GM10847 (cell line): ENCODE data around the gene PDPN.

ENCODE experiments used
- POLR2A ChIP-seq: IDR thresholded peaks from 2 replicates; pipeline ENCODE4 v1.6.1; 2011; ENCODE audit not compliant: insufficient read length; ENCODE audit errors: extremely low read depth

Gene PDPN

GRCh38 chr1:13595411-13595810 is 11.8 kb downstream of the PDPN start:
- TF ChIP-seq POLR2A: no peak

GRCh38 chr1:13597166-13597565 is 13.5 kb downstream of the PDPN start:
- no peak for TF ChIP-seq POLR2A

DNA sequence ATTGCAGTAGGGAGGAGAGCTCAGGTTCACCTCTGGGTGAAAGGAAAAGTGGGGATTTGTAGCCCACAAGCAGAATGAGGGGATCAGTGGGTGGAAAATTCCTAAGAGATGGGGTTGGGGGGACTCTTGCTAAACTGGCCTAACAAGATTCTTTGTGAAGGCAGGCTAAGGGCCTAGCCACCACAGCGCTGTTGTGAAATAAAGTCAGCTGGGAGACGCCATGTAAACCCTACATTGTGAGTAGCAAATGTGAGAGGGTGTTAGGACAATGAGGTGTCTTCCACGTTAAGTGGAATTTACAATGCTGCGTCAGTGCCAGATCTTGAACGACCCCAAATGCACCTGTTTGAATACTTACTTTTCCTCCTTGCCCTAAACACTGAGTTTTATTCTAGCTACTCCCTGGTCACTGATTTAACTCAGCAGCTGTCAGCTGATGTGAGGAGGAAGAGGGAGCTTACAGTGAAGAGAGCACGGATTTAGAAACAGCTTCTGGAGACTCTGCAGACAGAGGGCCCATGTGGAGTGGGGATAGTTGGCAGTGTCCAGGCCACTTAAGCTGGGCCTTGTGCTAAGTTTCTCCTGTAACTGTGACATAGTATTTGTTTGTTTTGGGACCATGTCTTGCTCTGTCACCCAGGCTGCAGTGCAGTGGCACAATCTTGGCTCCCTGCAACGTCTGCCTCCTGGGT is 17.3 kb downstream of the PDPN start:
- no peak for TF ChIP-seq POLR2A

GRCh38 chr1:13604176-13604575 is 20.5 kb downstream of the PDPN start:
- no peak for TF ChIP-seq POLR2A

DNA sequence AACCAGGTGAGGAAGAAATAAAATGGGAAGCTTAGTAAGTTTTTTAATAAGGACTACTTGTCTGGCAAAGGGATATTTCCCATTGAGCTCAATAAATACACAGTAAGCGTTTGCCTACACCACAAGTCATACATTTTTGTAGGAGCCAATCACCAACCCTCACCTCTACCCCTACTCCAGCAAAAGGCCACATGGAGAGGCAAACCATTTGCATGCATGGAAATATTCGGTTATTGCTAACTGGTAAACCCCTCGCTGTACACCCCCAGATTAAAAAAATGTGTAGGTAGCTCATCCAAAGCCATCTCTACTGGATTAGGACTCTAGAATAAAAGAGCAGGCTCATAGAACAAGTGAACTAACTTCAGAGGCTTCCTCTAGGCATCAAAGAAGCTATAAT is 21.1 kb downstream of the PDPN start:
- no peak for TF ChIP-seq POLR2A

GRCh38 chr1:13605159-13605558 is 21.5 kb downstream of the PDPN start:
- TF ChIP-seq POLR2A: no peak

- no peak for TF ChIP-seq POLR2A
These were observed 23.4 kb downstream of the PDPN start for GRCh38 chr1:13607002-13607401.

DNA sequence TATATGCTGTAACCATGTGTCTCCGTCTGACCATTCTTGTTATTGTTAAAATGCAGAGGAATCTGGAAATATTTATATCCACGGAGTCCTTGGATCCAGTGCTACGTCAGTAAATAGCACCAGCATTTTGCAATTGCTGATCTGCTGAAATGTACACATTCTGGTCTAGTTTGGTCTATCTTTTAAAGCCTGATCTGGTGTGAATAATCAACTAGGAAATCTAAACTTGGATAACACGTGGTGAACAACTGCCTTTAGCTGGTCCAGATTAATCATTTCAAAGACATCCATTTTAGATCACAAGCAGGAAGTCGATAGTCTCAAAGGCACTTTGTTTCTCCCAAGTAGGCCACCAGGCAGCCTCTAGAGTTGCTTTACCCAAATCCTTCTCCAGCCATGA is 32.6 kb downstream of the PDPN start:
- TF ChIP-seq POLR2A: no peak

DNA sequence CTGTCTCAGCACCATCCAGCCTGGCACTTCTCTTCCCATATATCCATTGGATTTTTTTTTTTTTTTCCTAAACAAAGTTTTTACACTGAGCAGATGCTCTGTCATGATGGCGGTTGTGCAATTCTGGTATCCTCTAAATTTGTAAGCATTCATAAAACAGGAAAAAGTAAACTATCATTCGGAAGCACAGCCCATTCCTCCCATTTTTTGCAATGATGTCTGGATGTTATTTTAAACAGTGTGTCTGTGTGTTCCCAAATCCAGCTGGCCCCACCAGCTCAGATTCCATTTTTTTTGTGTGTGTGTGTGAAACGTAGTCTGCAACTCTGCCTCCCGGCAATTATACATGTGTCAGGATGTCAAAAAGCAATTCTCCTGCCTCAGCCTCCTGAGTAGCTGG is 33.5 kb downstream of the PDPN start:
- TF ChIP-seq POLR2A: no peak

DNA sequence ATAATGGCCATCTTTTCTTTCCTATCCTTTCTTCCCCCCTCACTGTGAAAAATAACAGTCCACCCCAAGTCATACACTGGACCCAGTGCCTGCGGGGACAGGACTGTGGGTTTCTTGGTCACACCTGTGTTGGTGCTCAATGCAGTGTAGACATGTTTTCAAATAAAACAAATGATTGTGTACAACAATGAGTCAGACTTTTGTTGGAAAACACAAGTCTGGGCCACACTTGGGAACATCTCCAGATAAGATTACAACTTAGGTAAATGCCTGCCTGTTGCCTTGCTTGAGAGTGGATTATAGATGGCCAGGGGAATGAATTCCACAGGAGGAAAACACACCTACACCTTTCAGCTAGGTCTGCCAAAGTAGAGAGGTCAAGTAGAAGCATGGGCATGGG is 34.1 kb downstream of the PDPN start:
- TF ChIP-seq POLR2A: no peak

- no peak for TF ChIP-seq POLR2A
These were observed 34.9 kb downstream of the PDPN start for GRCh38 chr1:13618483-13618882.

DNA sequence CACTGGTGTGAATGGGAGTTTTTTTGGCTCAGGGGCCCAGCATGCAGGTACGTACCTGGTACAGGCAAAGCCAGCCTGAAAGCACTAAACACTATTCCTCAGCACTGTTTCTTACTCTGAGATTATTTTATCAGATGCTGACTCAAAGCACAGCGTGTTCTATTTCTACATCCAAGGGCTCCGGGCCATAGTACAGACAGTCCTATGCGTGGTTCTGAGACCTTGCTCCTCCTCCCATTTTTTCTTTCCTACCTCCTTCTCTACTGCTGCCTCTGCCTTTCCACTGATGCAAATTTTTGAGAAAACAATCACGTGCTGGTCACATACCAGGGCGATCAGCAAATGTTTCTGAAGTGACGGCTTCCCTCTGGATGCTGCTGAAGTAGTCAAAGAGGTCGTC is 36.3 kb downstream of the PDPN start:
- no peak for TF ChIP-seq POLR2A

DNA sequence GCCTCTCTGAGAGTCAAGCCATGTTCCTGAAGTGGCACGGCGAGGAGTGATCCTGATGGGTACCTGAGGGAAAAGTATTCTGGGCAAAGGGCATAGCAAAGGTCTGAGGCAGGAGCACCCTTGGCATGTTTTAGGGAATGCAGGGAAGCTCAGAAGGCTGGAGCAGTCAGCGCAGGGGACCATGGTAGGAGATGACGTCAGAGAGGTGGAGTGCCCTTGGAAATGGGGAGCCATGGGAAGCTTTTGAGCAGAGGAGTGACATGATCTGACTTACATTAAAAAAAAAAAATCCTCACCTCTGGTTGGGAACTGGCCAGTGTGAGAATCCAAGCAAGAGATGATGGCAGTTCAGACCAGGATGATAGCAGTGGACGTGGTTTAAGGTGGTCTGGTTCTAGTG is 37.2 kb downstream of the PDPN start:
- TF ChIP-seq POLR2A: no peak

GRCh38 chr1:13622446-13622845 is 38.8 kb downstream of the PDPN start:
- no peak for TF ChIP-seq POLR2A

DNA sequence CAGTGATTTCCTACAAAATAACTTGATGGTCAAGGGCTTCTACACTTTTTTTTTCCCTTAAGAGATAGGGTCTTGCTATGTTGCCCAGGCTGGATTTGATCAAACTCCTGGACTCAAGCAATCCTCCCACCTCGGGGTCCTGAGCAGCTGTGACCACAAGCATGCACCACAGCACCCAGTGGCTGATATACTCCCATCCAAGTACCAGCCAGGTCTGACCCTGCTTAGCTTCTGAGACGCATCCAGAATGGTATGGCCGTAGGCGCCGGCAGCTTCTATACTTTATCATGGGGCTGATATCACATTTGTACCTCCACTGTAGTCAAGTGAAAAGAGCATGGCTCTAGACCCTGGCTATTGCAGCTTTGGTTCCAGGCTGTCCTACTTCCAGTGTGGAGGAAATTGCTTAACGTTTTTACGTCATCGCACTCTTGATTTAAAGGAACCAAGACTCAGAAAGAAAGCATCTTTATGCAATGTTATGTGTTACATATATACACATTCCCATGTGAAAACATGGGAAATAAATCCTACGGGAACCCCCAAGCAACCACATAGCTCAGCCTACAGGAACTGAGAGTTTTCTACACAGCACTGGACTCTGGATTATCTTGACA is 39.5 kb downstream of the PDPN start:
- TF ChIP-seq POLR2A: no peak

DNA sequence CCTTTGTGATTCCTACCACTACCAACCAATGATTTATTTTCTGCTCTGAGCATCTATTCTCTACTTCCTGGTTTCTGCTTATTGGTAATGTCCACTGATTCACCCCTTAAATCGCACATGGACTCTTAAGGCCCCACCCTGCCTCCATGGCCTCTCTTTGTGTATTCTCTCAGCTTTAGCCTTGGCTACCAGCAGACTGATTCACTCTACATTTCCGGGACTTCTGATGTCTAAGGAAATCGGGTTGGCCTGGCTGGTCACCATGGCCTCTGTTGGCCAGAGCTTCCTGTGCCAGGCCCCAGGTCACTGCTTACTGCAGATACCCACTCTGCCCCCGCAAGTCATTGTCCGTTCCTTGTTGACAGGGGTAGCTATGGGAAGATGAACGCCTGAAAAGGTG is 40.9 kb downstream of the PDPN start:
- TF ChIP-seq POLR2A: no peak

- TF ChIP-seq POLR2A: no peak
These were observed 43.5 kb downstream of the PDPN start for GRCh38 chr1:13627127-13627526.

DNA sequence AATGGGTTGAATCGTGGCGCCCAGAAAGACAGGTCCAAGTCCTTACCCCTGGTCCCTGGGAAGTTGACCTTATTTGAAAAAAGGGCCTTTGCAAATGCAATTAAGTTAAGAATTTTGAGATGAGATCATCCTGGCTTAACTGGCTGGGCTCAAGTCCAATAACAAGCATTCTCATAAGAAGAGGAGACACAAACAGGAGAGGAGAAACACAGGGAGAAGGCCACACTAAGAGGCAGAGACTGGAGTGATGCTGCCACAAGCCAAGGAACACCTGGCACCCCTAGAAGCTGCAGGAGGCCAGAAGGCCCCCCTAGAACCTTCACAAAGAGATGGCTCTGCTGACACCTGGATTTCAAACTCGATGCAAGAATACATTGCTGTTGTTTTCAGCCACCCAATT is 44.6 kb downstream of the PDPN start:
- TF ChIP-seq POLR2A: no peak

DNA sequence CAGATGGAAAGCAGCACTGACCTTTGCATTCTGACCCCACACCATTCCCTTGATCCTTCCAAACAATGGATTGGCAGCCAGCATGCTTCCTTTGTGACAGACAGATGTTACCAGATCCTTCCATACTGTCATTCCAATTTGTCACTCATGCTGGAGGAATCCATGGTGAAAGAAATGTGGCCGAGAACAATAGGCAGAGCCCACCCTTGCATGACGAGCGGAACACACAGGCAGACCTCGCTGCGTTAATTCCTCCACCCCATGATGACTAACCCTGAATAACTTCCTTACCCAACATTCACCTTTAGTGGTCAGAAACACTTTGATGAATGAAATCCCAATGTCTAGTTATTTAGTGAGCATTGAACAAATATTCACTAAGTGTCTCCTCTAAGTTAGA is 45.1 kb downstream of the PDPN start:
- no peak for TF ChIP-seq POLR2A
